Hematopoietic multipotent progenitor cell treated with erythropoietin and hydrocortisone succinate and interleukin-3 and kit ligand, for 8 days (in vitro differentiated cells): ENCODE results near the gene TGFBR3L.
"Not testable (repeated sequence)": the region's sequence is repeated elsewhere in the genome, so short reads cannot be mapped to it uniquely, and the experiment has no call there.

Experiments used
- DNase-seq: peaks from one replicate; pipeline ENCODE4 v3.0.0-alpha.2; 2015

TGFBR3L gene

GRCh38 chr19:7905268-7905667 is 9.4 kb upstream of the TGFBR3L start:
- no peak for DNase-seq

GRCh38 chr19:7905859-7906258 is 8.8 kb upstream of the TGFBR3L start:
- DNase-seq = no peak

GRCh38 chr19:7907122-7907521 is 7.5 kb upstream of the TGFBR3L start:
- DNase-seq = no peak

DNA sequence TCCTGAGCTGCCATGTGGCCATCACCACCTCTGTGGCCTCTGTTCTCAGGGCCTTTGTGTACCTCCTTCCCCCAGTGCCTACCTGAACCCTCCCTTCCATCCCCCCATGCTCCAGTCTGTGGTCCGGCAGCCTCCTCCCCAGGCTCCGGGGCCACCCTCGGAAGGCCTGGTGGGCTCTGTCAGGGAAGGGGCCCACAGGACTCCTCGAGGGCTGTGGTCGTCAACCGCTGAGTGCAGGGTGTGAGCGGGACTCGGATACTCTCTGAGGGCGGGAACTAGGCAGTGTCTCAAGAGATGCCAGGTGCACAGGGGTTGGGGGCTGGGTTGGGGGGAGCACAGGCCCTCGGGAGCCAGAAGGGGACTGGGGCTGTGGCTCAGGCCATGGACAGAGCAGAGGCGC is 7.1 kb upstream of the TGFBR3L start:
- DNase-seq = no peak

GRCh38 chr19:7908078-7908699 is 6.4 kb upstream of the TGFBR3L start:
- DNase-seq = peak; percentile 42

DNA sequence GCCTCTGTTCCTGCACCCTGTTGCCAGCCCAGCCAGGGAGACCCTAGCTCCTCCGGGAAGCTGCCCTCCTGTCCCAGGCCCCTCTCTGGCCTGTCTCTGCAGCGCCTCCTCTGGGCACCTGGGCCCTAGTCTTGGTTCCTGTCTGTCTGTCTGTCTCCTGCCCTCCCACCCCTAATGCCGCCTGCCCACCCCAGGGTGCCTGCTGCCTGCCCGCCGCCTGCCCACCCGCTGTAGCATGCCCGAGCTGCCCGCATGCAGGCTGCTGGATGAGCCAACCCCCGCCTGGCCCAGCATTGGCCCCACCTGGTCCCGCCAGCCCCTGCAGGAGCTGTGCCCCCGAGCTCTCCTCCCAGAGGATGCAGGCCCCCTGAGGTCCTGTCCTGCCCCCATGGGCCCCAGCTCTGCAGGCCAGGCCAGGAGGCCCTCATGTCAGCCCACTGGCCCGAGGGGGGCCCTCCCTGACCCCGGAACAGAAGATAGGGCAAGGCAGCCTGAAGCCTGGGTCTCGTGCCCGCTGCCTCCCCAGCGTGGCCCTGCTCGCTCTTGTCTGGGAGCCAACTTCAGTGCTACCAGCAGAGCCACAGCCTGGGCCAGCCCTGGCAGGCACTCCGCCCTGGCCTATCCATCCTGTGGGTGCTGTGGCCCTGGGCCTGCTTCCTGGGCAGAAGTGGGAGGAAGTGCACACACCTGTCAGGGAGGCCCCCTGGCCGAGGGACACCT is 5.7 kb upstream of the TGFBR3L start:
- no peak for DNase-seq

GRCh38 chr19:7909471-7910067 is 5.1 kb upstream of the TGFBR3L start:
- no peak for DNase-seq

GRCh38 chr19:7910321-7911161 is 4.1 kb upstream of the TGFBR3L start:
- no peak for DNase-seq

- no peak for DNase-seq
Measured at GRCh38 chr19:7911508-7912143, 3.0 kb upstream of the TGFBR3L start.

GRCh38 chr19:7912144-7912696 is 2.4 kb upstream of the TGFBR3L start:
- no peak for DNase-seq

DNA sequence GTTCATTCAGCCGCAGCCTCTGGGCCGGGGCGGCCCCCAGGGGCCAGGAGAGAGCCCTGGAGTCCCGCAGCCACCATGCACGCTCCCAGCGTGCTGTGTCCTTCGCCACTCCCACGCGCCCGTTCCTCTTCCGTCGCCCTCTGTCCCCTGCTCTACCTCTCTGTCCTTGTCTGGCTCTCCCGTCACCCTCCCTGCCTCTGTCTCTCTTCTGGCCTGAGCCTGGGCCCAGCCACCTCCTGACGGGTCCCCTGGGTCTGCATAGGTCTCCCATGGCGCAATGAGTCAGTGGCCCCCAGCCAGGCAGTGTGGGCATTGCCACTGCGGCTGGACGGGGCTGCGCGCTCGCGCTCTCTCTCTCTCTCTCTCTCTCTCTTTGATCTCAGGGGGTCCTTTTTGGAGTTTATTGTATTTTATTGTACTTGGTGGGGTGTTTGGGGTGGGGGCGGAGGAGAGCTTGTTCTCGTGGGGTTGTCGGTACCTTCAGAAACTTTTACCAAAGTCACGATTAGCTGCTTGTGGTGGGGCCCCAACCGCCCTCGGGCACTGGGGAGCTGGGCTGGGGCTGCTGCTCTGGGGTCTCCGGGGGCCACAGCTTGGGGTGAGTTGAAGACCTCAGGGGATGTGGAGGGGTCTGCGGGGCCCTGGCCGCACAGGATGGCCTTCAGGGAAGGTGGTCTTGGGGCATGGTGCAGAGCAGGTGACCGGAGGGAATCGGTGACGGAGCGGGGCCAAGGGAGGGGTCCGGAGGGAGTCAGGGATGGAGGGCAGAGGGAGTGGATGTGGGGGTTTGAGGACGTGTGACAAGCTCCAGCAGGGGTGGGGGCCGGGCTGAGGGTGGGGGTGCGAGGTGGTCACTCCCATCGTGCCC is 1.7 kb upstream of the TGFBR3L start:
- DNase-seq = no peak

DNA sequence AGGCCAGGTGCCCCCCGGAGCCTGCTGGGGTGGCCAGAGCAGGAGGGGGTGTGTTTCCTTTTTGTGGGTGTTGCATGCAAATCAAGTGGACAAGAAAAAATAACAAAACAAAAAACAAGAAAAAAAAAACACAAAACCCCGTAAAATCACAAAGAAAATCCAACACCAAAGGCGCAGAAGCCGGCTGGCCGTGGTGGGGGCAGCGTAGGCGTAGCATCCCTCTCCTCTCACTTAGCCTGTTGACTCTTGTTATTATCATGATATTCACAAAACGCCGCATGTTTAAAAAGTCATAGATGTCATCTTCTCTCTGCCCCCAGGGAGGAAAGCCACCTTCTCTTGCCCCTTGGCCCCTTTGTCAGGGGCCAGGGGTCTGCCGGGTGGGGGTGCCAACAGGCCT is 978 bp upstream of the TGFBR3L start:
- DNase-seq = no peak

GRCh38 chr19:7914099-7914498 is 531 bp upstream of the TGFBR3L start:
- DNase-seq = no peak

GRCh38 chr19:7915250-7916102 is 846 bp downstream of the TGFBR3L start:
- no peak for DNase-seq

DNA sequence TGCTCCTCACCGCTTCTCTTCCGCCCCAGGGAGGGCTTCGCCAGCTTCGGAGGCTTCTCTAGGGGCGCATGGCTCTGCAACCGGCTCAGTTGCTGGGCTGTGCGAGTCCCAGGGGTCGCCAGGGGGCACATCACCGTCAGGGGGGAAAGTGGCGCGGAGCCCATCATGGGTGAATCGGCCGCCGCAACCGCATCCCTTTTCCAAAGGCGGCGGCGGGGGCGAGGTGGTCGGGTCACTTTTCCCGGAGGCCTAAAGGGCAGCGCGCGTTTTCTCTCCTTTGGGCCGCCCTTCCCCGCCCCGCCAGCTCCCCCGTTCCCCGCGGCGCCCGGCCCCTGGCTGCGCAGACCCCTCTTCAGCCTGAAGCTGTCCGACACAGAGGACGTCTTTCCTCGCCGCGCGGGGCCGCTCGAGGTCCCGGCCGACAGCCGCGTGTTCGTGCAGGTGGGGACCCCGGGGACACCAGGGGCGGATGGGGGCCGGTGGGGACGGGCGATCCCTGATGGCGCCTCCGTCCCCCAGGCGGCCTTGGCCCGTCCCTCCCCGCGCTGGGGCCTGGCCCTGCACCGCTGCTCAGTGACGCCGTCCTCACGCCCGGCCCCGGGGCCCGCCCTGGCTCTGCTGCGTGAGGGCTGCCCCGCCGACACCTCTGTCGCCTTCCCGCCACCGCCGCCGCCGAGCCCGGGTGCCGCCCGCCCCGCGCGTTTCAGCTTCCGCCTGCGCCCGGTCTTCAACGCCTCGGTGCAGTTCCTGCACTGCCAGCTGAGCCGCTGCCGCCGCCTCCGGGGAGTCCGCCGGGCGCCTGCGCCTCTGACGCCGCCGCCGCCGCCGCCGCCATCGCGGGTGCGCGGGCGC is 1.7 kb downstream of the TGFBR3L start:
- peak; percentile 31 for DNase-seq

GRCh38 chr19:7916955-7917266 is 2.3 kb downstream of the TGFBR3L start:
- DNase-seq = no peak

- DNase-seq = peak; percentile 76
Measured at GRCh38 chr19:7917267-7918061, 2.8 kb downstream of the TGFBR3L start.

DNA sequence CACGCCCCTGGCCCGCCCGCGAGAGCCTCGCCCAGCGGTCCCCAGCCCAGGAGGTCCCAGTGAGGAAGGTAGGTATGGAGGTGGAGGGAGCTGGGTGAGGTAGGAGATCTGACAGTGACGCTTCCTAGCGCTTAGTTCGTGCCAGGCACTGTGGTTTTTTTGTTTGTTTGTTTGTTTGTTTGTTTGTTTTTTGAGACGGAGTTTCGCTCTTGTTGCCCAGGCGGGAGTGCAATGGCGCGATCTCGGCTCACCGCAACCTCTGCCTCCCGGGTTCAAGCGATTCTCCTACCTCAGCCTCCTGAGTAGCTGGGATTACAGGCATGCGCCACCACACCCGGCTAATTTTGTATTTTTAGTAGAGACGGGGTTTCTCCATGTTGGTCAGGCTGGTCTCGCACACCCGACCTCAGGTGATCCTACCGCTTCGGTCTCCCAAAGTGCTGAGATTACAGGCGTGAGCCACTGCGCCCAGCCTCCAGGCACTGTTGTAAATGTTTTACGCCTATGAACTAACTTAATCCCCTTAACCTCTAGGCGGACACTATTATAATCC is 3.5 kb downstream of the TGFBR3L start:
- DNase-seq = not testable (repeated sequence)
